ENCODE measurements around the gene PDE4D. TPM values are rescaled to one million over a fixed set of nuclear protein-coding genes. Genes with fewer than 3 reads are reported as not detected.

The PDE4D gene
- total and polyA plus RNA-seq, 2 donors (not counting 3 experiments of a cell fraction or from before 2014, with no cell fraction given) = 34.5 to 51.2 TPM

GRCh38 chr5:59161221-59162105, 732.1 kb downstream of the PDE4D start:
- FAIRE-seq = no peak

More at GRCh38 chr5:59161221-59162105, 732.1 kb downstream of the PDE4D start:
- H3K4me2 ChIP-seq (ENCODE audit: insufficient read depth, low read length) = no peak overlapping the region
- no peak overlapping the region for H3K9ac ChIP-seq (replicated peaks; ENCODE audit: extremely low read depth, insufficient read depth, low read length)
- ChIA-PET CTCF (interaction anchor here (0.6 kb wide), 1 partner anchor 12 kb away, joined by 3 read pairs; no protein-coding TSS in a partner anchor), POLR2A (no interaction called here)
- BruUV-seq (replicated peaks) = no TSS peak
- no peak overlapping the region for H2AFZ ChIP-seq (ENCODE audit: low read depth, low read length)
- no peak for DNase-seq (ENCODE audit: low read depth, low spot score)
- H3K4me3 ChIP-seq (replicated peaks in 1 of 3; ENCODE audit: insufficient read depth in 1 of 3, low read depth in 1 of 3, low read length in 3 of 3) = no peak overlapping the region
- H3K27ac ChIP-seq (ENCODE audit: insufficient read depth, low read depth, low read length) = no peak overlapping the region
- intact Hi-C loops (cut with micrococcal nuclease) = no loop called here
- dilution Hi-C loops (cut with MboI; ENCODE audit: extremely low pct_ligation_motif_present, low sequenced_read_pairs) = no loop called here
- H3K9me1 ChIP-seq (replicated peaks; ENCODE audit: control insufficient read depth, extremely low read depth, insufficient read depth, low read length) = no peaks in the 10 kb centered on the region
- TF ChIP-seq FOS (IDR thresholded peaks at IDR 0.05; ENCODE audit: borderline replicate concordance, insufficient read depth, low read length) (no peak), CTCF (IDR thresholded peaks at IDR 0.05; ENCODE audit: extremely low read depth in 1 of 2, insufficient read depth in 1 of 2, low read depth in 1 of 2, low read length in 2 of 2) (no peak), MAX (IDR thresholded peaks at IDR 0.05; ENCODE audit: insufficient read depth, insufficient read length) (no peak), POLR2AphosphoS5 (IDR thresholded peaks at IDR 0.05; ENCODE audit: insufficient read depth, low read depth, low read length) (no peak), EZH2 (IDR thresholded peaks at IDR 0.05; ENCODE audit: borderline replicate concordance, low read depth, low read length, severe bottlenecking) (no peak), GATA2 (IDR thresholded peaks at IDR 0.05; ENCODE audit: insufficient read depth, insufficient read length, low read depth, low read length) (no peak), POLR2A (IDR thresholded peaks at IDR 0.05; ENCODE audit: low read depth, low read length) (no peak), JUN (IDR thresholded peaks at IDR 0.05; ENCODE audit: borderline replicate concordance, insufficient read depth, insufficient read length, low read depth) (no peak), MYC (IDR thresholded peaks at IDR 0.05; ENCODE audit: low read depth, low read length) (no peak)
- no peaks in the 10 kb centered on the region for H4K20me1 ChIP-seq (replicated peaks; ENCODE audit: control insufficient read depth, extremely low read depth, insufficient read depth, low read length)
- H3K27me3 ChIP-seq (ENCODE audit: control insufficient read depth in 2 of 2, insufficient read depth in 2 of 2, low read length in 2 of 2) = no peaks in the 10 kb centered on the region
- peaks cover 0 to 2% of the 10 kb centered on the region in 2 experiments for H3K36me3 ChIP-seq (ENCODE audit: control insufficient read depth in 2 of 2, extremely low read depth in 1 of 2, insufficient read depth in 2 of 2, low read length in 2 of 2)
- H3K79me2 ChIP-seq (ENCODE audit: control insufficient read depth, insufficient read depth, low read length) = no peaks in the 10 kb centered on the region
- no peaks in the 10 kb centered on the region for H3K9me3 ChIP-seq (replicated peaks; ENCODE audit: control insufficient read depth, insufficient read depth, low read length)
- H3K4me1 ChIP-seq (ENCODE audit: control insufficient read depth, extremely low read depth, insufficient read depth, low read length) = no peaks in the 10 kb centered on the region

All from endothelial cell of umbilical vein (primary cell).